ENCODE results near the gene NANS.
"Not testable (repeated sequence)": the region's sequence is repeated elsewhere in the genome, so short reads cannot be mapped to it uniquely, and the experiment has no call there.

The NANS gene

GRCh38 chr9:98074115-98074990 lies 17.8 kb downstream of the NANS start:
- peak; percentile 68 for DNase-seq (ENCODE audit: low read depth)
- H3K4me3 ChIP-seq (ENCODE audit: low read depth, low read length), result no peak overlapping the region
- peak; percentile 98 for TF ChIP-seq CTCF (conservative IDR thresholded peaks at IDR 0.05; ENCODE audit: low read depth, low read length)

GRCh38 chr9:98075332-98075805 lies 18.8 kb downstream of the NANS start:
- DNase-seq (ENCODE audit: low read depth), result peak; percentile 92

DNA sequence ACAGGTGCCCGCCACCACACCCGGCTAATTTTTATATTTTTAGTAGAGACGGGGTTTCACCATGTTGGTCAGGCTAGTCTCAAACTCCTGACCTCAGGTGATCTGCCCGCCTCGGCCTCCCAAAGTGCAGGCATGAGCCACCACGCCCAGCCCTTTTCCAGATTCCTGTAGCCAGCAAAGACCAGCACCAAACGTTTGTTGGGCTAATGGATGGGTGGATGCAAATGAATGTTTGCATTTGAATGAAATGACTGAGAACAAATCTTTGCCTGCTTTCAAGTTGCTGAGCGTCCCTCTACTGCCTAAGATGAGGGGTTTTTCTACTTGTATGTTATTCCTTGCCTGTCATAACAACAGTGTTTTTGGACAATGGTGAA lies 20.0 kb downstream of the NANS start:
- H3K4me3 ChIP-seq (ENCODE audit: low read depth, low read length); DNase-seq (ENCODE audit: low read depth): not testable (repeated sequence)

More at GRCh38 chr9:98075332-98075805, 18.8 kb downstream of the NANS start:
- no peak overlapping the region for H3K4me3 ChIP-seq (ENCODE audit: low read depth, low read length)
- TF ChIP-seq CTCF (conservative IDR thresholded peaks at IDR 0.05; ENCODE audit: low read depth, low read length), result no peak

- DNase-seq (ENCODE audit: low read depth), result no peak
- no peak for TF ChIP-seq CTCF (conservative IDR thresholded peaks at IDR 0.05; ENCODE audit: low read depth, low read length)
- no peak overlapping the region for H3K4me3 ChIP-seq (ENCODE audit: low read depth, low read length)
Measured at GRCh38 chr9:98078895-98079294, 22.4 kb downstream of the NANS start.

- no peak for TF ChIP-seq CTCF (conservative IDR thresholded peaks at IDR 0.05; ENCODE audit: low read depth, low read length)
- no peak overlapping the region for H3K4me3 ChIP-seq (ENCODE audit: low read depth, low read length)
- peak; percentile 59 for DNase-seq (ENCODE audit: low read depth)
Measured at GRCh38 chr9:98080326-98080725, 23.8 kb downstream of the NANS start.

- H3K4me3 ChIP-seq (ENCODE audit: low read depth, low read length), result no peak overlapping the region
- TF ChIP-seq CTCF (conservative IDR thresholded peaks at IDR 0.05; ENCODE audit: low read depth, low read length), result no peak
- no peak for DNase-seq (ENCODE audit: low read depth)
Measured at GRCh38 chr9:98080780-98081179, 24.2 kb downstream of the NANS start.

GRCh38 chr9:98081477-98082219 lies 25.1 kb downstream of the NANS start:
- no peak overlapping the region for H3K4me3 ChIP-seq (ENCODE audit: low read depth, low read length)
- peak; percentile 27 for DNase-seq (ENCODE audit: low read depth)
- TF ChIP-seq CTCF (conservative IDR thresholded peaks at IDR 0.05; ENCODE audit: low read depth, low read length), result no peak

Data from choroid plexus epithelial cell (primary cell).